DND-41 (cell line): ENCODE measurements around the gene RAB7B.

Experiments used
- ATAC-seq: fragments of 200-7000 bp; cut with Tn5 transposase; 3 replicates; pipeline ENCODE4 v1.9.1; 2021; ENCODE audit warnings: low read depth; ENCODE audit not compliant: insufficient read depth
- DNase-seq: peaks from one replicate; pipeline ENCODE4 v3.0.0-alpha.2; 2020
- H2AFZ ChIP-seq: 2 replicates; pipeline ENCODE4 v1.6.0; 2012; ENCODE audit warnings: low read depth, low read length
- H3K27ac ChIP-seq: 2 replicates; pipeline ENCODE4 v1.5.1; 2012; ENCODE audit warnings: low read length, inconsistent platforms
- H3K27me3 ChIP-seq: fragments of 200-600 bp; sonication (generic); 2 replicates; pipeline ENCODE4 v1.6.0; 2012; ENCODE audit warnings: low read length, mild to moderate bottlenecking, inconsistent platforms; ENCODE audit not compliant: insufficient read depth, poor library complexity
- H3K36me3 ChIP-seq: 2 replicates; pipeline ENCODE4 v1.5.1; 2012; ENCODE audit warnings: low read length, inconsistent platforms; ENCODE audit not compliant: insufficient read depth
- H3K4me1 ChIP-seq: 2 replicates; pipeline ENCODE4 v1.5.1; 2012; ENCODE audit warnings: mild to moderate bottlenecking, low read length; ENCODE audit not compliant: insufficient read depth
- H3K4me2 ChIP-seq: 2 replicates; pipeline ENCODE4 v1.6.0; 2012; ENCODE audit warnings: mild to moderate bottlenecking, moderate library complexity, low read length, inconsistent platforms; ENCODE audit not compliant: insufficient read depth
- H3K4me3 ChIP-seq, 2 experiments: fragments of 200-600 bp in 1 of 2; shearing (Covaris generic) in 1 of 2; 2 replicates each; pipeline ENCODE4 v1.5.1; 2012 to 2016; ENCODE audit warnings: inconsistent platforms in 2 of 2, low read length in 2 of 2, mild to moderate bottlenecking in 2 of 2, low read depth in 1 of 2, moderate library complexity in 1 of 2
- H3K79me2 ChIP-seq: 2 replicates; pipeline ENCODE4 v1.6.0; 2012; ENCODE audit warnings: low read length, inconsistent platforms; ENCODE audit not compliant: insufficient read depth
- H3K9ac ChIP-seq: 2 replicates; pipeline ENCODE4 v1.6.0; 2012; ENCODE audit warnings: low read depth, mild to moderate bottlenecking, inconsistent platforms, low read length, moderate library complexity
- H3K9me3 ChIP-seq: 2 replicates; pipeline ENCODE4 v1.5.1; 2012; ENCODE audit warnings: low read length, moderate library complexity, mild to moderate bottlenecking, inconsistent platforms; ENCODE audit not compliant: insufficient read depth, severe bottlenecking
- H4K20me1 ChIP-seq: 2 replicates; pipeline ENCODE4 v1.6.0; 2012; ENCODE audit warnings: low read length; ENCODE audit not compliant: insufficient read depth
- EZH2 ChIP-seq: IDR thresholded peaks from 3 replicates; pipeline ENCODE4 v1.6.1; 2012; ENCODE audit warnings: borderline replicate concordance, low read depth, mild to moderate bottlenecking, moderate library complexity, low read length, inconsistent platforms; ENCODE audit not compliant: severe bottlenecking
- TF ChIP-seq, protein P1 (sequence below): IDR thresholded peaks from 2 replicates; pipeline ENCODE4 v1.5.1; 2012; ENCODE audit warnings: borderline replicate concordance, low read length, moderate library complexity, mild to moderate bottlenecking; ENCODE audit not compliant: poor library complexity, severe bottlenecking; ENCODE audit errors: extremely low read depth

The RAB7B gene

DNA sequence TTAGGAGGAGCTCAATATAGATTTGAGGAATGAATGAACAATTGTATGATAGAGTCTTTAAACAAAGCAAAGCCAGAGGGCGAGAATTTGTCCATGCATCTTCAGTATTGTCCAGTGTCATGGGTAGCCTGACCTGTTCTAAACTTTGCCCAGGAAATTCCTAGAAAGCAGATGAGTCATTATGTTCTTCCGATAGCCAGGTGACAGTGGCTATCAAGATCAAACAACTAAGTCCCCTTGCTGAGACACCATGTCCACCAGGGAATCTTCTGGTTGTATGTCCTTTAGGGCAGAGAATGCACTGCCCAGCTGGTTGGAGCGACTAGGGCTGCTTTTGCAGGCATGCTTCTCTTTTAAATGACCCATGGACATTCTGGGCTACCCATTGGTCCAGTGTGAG is 58.1 kb downstream of the RAB7B start:
- no peaks in the 10 kb centered on the region for H3K36me3 ChIP-seq
- no peak overlapping the region for H3K9ac ChIP-seq
- DNase-seq (no peak), ATAC-seq (no peak)
- H3K4me3 ChIP-seq: no peak overlapping the region
- H3K27me3 ChIP-seq: peaks cover 30% of the 10 kb centered on the region
- H3K79me2 ChIP-seq: no peaks in the 10 kb centered on the region
- H3K4me2 ChIP-seq: no peak overlapping the region
- no peak overlapping the region for H2AFZ ChIP-seq
- peaks cover 3% of the 10 kb centered on the region; the same call in 1 of the 2 replicates for H4K20me1 ChIP-seq
- no peaks in the 10 kb centered on the region for H3K9me3 ChIP-seq
- no peak for TF ChIP-seq EZH2
- TF ChIP-seq, protein P1, sequence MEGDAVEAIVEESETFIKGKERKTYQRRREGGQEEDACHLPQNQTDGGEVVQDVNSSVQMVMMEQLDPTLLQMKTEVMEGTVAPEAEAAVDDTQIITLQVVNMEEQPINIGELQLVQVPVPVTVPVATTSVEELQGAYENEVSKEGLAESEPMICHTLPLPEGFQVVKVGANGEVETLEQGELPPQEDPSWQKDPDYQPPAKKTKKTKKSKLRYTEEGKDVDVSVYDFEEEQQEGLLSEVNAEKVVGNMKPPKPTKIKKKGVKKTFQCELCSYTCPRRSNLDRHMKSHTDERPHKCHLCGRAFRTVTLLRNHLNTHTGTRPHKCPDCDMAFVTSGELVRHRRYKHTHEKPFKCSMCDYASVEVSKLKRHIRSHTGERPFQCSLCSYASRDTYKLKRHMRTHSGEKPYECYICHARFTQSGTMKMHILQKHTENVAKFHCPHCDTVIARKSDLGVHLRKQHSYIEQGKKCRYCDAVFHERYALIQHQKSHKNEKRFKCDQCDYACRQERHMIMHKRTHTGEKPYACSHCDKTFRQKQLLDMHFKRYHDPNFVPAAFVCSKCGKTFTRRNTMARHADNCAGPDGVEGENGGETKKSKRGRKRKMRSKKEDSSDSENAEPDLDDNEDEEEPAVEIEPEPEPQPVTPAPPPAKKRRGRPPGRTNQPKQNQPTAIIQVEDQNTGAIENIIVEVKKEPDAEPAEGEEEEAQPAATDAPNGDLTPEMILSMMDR: no peak
- no peaks in the 10 kb centered on the region for H3K4me1 ChIP-seq
- H3K27ac ChIP-seq: no peak overlapping the region

DNA sequence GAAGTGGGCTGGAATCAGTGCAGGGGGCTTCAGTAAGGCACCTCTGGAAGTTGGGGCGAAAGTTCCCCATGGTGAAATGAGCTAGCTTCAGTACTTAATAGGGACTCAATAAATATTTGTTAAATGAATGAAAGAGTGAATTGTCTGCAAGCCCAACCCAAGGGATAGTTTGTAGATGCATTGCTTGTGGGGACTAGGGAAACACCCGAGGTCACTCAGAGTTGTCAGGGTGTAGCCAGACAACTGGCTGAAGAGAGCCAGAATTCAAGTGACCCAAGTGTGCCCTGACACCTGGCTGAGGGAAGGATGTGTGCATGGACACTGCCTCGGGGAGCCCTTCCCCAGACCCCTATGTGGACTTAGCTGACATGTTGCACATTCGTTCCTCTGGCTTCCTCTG is 58.7 kb downstream of the RAB7B start:
- DNase-seq (no peak), ATAC-seq (no peak)
- Histone ChIP-seq H3K9ac (no peak overlapping the region), H3K79me2 (no peaks in the 10 kb centered on the region), H3K27me3 (peaks cover 28% of the 10 kb centered on the region), H3K9me3 (no peaks in the 10 kb centered on the region), H3K4me2 (no peak overlapping the region), H3K4me1 (no peaks in the 10 kb centered on the region), H2AFZ (no peak overlapping the region), H3K36me3 (no peaks in the 10 kb centered on the region), H3K27ac (no peak overlapping the region), H3K4me3 (no peak overlapping the region), H4K20me1 (peaks cover 3% of the 10 kb centered on the region; the same call in 1 of the 2 replicates)
- no peak for TF ChIP-seq EZH2
- TF ChIP-seq, protein P1: no peak

DNA sequence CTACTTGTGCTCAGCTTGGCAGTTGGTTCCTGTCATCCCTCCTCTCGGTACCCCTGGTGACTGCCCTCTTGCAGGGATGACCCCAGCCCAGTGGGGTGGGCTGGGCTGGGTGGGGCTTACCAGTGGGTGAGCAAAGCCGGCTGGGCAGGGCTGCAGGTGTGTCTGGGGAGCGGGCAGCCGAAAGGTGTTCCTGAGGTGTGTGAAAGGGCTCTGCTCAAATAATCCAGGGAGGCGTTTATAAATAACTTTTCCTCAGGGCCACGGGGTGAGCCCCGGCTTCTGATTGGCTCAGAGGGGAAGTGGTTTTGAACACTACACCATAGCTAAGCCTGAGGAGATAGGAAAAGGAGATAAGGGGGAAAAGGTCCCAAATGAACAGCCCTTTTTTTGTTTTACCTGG is 60.0 kb downstream of the RAB7B start, which contains the start of gene SLC26A9:
TSS of gene SLC26A9 (minus strand) at position 212 of the 400 bp plus-strand sequence. CDS start 7,636 bp downstream, outside the sequence.
- H4K20me1 ChIP-seq: peaks cover 3% of the 10 kb centered on the region; the same call in 1 of the 2 replicates
- DNase-seq (no peak), ATAC-seq (no peak)
- no peaks in the 10 kb centered on the region for H3K36me3 ChIP-seq
- H2AFZ ChIP-seq: no peak within 1 kb of the TSS
- TF ChIP-seq EZH2: no peak
- TF ChIP-seq, protein P1: no peak
- H3K9ac ChIP-seq: no peak within 1 kb of the TSS
- H3K9me3 ChIP-seq: no peaks in the 10 kb centered on the region
- H3K4me3 ChIP-seq: no peak within 1 kb of the TSS
- H3K27ac ChIP-seq: no peak within 1 kb of the TSS
- peaks cover 32% of the 10 kb centered on the region for H3K27me3 ChIP-seq
- H3K4me2 ChIP-seq: no peak within 1 kb of the TSS
- no peaks in the 10 kb centered on the region for H3K79me2 ChIP-seq
- no peaks in the 10 kb centered on the region for H3K4me1 ChIP-seq
